HFF-Myc (cell line): ENCODE data around the gene IL6R.

Source experiments
- DNase-seq: peaks from one replicate; pipeline ENCODE4 v3.0.0-alpha.2; 2011; ENCODE audit warnings: low read depth; ENCODE audit errors: extremely low read depth
- H3K4me3 ChIP-seq: replicated peaks from 2 replicates; pipeline ENCODE4 v1.5.1; 2011; ENCODE audit warnings: low read depth, mild to moderate bottlenecking, control low read depth, low read length
- TF ChIP-seq, protein P1 (sequence below): IDR thresholded peaks from 2 replicates; pipeline ENCODE4 v1.5.1; 2012; ENCODE audit warnings: mild to moderate bottlenecking, low read depth, low read length, control low read depth; ENCODE audit errors: missing control alignments

IL6R gene

DNA sequence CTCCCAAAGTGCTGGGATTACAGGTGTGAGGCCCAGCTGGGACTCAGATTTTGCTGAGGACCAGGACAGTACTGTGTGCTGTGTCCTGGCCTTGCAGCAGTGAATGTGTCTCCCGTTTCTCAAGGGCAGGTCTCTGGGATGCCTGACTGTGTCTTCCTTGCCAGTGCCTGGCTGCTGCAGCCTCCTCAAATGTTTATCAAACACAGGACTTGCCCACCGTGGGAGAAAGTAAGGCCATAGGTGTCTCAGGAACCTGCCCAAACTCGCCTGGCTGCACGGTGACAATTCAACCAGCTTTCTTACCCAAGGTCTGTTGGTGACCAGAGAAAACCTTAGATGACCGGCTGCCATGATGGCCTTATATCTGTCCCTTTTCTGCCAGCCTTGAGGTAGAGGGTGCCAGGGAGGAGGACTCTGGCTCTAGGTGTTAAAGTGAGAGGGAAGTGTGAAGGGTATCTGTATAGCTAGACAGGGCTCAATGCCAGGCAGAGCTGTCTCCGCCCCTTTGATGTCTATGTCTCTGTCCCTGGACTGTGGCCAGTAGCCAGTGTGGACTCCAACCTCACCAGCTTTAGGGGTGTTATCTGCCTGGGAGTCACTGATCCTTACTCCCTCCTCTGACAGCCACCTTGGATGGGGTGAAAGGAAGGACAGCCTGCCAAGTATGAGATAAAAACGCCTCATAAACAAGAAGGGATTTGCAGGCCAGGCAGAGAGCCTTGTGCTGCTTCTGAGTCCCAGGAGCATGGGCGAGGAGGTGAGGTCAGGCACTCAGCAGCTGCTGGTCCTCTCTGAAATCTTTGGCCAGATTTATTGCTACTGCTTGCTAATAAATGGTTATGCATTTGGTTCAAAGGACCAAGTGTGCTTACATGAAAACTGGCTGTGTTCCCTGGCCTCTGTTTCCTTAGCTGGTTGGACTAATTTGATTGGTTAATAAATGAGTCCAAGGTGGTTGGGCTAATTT lies 22.3 kb downstream of the IL6R start:
- no peak for DNase-seq
- H3K4me3 ChIP-seq: no peak overlapping the region
- TF ChIP-seq, protein P1, sequence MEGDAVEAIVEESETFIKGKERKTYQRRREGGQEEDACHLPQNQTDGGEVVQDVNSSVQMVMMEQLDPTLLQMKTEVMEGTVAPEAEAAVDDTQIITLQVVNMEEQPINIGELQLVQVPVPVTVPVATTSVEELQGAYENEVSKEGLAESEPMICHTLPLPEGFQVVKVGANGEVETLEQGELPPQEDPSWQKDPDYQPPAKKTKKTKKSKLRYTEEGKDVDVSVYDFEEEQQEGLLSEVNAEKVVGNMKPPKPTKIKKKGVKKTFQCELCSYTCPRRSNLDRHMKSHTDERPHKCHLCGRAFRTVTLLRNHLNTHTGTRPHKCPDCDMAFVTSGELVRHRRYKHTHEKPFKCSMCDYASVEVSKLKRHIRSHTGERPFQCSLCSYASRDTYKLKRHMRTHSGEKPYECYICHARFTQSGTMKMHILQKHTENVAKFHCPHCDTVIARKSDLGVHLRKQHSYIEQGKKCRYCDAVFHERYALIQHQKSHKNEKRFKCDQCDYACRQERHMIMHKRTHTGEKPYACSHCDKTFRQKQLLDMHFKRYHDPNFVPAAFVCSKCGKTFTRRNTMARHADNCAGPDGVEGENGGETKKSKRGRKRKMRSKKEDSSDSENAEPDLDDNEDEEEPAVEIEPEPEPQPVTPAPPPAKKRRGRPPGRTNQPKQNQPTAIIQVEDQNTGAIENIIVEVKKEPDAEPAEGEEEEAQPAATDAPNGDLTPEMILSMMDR: no peak

DNA sequence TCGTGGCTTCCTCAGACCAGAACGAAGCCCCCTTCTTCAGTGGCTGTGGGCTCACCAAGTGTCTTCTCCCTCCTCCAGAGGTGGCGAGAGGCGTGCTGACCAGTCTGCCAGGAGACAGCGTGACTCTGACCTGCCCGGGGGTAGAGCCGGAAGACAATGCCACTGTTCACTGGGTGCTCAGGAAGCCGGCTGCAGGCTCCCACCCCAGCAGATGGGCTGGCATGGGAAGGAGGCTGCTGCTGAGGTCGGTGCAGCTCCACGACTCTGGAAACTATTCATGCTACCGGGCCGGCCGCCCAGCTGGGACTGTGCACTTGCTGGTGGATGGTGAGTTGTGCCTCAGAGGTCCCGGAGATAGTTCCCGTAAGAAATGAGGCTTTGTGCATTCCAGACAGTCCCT lies 24.0 kb downstream of the IL6R start:
- no peak for DNase-seq
- TF ChIP-seq, protein P1: no peak
- no peak overlapping the region for H3K4me3 ChIP-seq

DNA sequence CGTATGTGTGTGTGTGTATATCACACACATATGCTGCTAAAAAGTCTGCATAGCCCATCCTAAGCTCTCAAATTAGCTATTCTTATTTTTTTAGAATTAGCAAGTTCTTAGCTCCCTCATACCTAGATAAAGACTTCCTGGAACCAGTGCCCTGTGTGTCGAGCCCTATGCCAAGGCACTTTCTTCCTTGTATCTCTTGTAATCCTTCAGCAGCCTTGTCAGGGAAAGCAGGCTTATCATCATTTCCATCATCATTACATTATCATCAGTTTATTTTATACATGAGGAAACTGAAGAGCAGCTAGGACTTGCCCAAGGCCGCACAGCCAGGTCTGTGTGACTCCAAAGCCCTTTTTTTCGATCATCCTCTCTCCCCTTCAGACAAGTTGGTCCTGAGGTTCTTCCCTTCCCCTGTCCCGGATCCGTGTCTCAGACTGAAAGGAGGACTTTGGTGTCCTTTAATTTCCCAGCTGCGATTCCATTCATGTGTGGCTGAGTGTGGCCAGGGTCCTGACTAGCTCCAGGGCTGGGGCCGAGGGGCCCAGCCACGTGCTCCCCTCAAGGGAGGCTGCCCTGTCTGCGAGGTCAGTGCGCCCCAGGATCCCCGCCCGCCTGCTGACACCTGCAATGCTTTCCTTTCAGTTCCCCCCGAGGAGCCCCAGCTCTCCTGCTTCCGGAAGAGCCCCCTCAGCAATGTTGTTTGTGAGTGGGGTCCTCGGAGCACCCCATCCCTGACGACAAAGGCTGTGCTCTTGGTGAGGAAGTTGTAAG lies 24.9 kb downstream of the IL6R start:
- H3K4me3 ChIP-seq: no peak overlapping the region
- TF ChIP-seq, protein P1: no peak
- no peak for DNase-seq

DNA sequence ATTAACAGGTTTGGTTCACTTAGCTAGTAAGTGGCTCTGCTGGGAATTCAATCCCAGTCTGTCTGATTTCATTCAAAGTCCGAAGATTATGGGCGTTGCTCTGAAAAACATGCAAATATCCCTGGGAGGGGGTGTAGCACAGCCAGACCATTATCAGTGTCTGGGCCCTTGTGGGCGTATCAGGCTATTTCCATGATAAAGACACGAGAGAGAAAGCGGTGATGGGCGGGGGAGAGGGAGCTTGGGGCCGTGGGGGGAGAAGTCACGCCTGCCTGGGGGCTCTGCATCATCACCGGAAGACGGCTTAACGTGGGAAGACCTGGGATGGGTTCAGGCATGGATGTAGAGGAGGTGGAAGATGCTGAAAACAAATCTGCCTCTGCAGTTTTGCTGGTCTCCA lies 25.8 kb downstream of the IL6R start:
- DNase-seq: no peak

DNA sequence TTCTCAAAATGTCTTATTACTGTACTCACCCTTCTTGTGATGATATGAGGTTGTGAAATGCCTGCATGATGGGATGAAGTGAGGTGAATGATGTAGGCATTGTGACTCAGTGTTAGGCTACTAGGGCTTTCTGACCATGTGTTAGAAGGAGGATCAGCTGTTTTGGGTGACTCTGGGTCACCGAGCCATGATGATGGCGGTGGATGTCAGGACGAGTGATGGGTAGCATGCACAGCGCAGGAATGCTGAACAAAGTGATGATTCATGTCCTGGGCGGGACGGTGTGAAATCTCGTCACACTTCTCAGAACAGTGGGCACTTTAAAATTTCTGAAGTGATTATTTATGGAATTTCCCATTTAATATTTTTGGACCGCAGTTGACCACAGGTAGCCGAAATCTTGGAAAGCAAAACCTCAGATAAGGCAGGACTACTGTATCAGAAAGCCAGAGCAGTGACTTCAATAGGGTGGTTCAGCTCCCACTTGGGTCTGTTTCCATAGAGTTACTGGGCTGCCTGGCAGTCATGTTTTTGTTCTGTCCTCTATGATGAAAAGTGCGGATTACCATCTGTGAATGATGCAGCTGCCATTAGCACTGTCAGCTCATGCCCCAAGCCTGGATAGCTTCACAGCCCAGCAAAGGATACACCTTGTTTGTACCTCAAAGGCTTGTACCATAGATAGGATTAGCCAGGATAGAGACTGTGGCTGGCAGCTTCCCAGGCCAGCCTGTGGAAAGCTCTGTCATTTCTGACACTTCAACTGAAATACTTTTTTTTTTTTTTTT lies 26.6 kb downstream of the IL6R start:
- DNase-seq: peak; percentile 42
- H3K4me3 ChIP-seq: no peak overlapping the region
- TF ChIP-seq, protein P1: no peak

More for the DNA sequence above, 25.8 kb downstream of the IL6R start:
- H3K4me3 ChIP-seq: no peak overlapping the region
- TF ChIP-seq, protein P1: no peak

DNA sequence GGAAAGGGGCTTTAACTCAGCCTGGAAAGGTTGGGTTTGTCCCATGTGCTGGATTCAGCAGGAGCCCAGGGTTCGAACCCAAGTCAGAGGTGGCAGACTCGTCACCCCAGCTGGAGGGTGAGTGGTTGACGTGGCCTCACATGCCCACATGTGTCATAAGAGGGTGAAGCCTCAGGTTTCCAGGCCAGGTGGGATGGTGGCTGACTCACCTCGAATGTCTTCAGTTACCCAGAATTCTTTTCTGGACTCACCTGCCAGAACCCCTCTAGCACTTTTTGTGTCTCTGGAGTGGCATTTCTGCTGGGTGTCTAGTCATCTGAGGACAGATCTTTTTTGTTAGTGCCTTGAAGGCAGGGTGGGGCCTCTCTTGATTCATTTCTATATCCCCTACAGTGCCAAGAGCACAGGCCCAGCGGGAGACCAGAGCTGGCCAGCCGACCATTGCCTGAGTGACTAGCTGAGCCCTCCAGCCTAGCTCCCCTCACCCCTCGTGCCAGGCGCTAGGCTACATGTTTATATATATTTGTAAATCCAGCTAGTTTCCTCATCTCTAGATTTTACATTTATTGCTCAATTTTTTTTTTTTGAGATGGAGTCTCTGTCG lies 28.1 kb downstream of the IL6R start:
- H3K4me3 ChIP-seq: no peak overlapping the region
- TF ChIP-seq, protein P1: no peak
- no peak for DNase-seq
